ENCODE measurements around the gene OTC.

OTC gene

DNA sequence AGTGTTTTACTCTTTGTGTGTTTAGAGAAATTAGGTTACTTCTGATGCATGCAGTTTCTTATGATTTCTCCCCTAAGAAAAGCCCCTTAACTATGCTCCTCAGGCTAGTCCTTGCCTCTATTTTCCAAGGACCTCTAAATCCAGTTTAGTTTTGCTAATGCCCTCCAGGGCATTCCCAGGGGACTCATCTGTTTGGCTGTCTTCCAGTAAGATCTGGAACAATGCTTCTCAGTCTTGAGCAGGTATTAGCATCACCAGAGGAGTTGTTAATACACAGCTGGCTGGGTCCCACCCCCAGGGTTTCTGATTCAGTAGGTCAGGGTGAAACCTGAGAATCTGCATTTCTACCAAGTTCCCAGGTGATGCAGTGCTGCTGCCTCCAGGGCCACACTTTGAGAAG is 56.9 kb downstream of the OTC start:
- H2BK12ac ChIP-seq (ENCODE audit: low read length), result no peak overlapping the region
- H2AFZ ChIP-seq (ENCODE audit: low read length), result no peak overlapping the region
- no peaks in the 10 kb centered on the region for H3K36me3 ChIP-seq (replicated peaks in 1 of 2; ENCODE audit: control insufficient read depth in 2 of 2, insufficient read depth in 2 of 2, low read length in 2 of 2)
- no peak overlapping the region for H3K9ac ChIP-seq (ENCODE audit: low read depth, low read length, poor library complexity)
- no peaks in the 10 kb centered on the region for H3K79me1 ChIP-seq (ENCODE audit: low read depth, low read length)
- H3K4me1 ChIP-seq (ENCODE audit: control insufficient read depth in 2 of 2, insufficient read depth in 1 of 2, low read depth in 1 of 2, low read length in 2 of 2), result no peaks in the 10 kb centered on the region
- no peak overlapping the region for H3K4me3 ChIP-seq (ENCODE audit: low read length in 2 of 2)
- no peak overlapping the region for H3K27ac ChIP-seq (replicated peaks; ENCODE audit: low read length)
- H2BK15ac ChIP-seq (ENCODE audit: low read length), result no peak overlapping the region
- H2BK120ac ChIP-seq (ENCODE audit: low read depth, low read length), result no peak overlapping the region
- H3K14ac ChIP-seq (ENCODE audit: low read length), result no peak overlapping the region
- no peaks in the 10 kb centered on the region for H3K9me3 ChIP-seq (replicated peaks in 1 of 2; ENCODE audit: control insufficient read depth in 2 of 2, insufficient read depth in 1 of 2, low read depth in 1 of 2, low read length in 2 of 2)
- H3K4me2 ChIP-seq (ENCODE audit: insufficient read depth, low read length, poor library complexity, severe bottlenecking), result no peak overlapping the region
- no peak overlapping the region for H2AK5ac ChIP-seq (ENCODE audit: low read depth, low read length)
- no peak overlapping the region for H4K91ac ChIP-seq (ENCODE audit: low read depth, low read length, poor library complexity)
- H3K23ac ChIP-seq (ENCODE audit: low read depth, low read length, poor library complexity), result no peak overlapping the region
- no peak overlapping the region for H2BK5ac ChIP-seq (ENCODE audit: low read length)
- no peak overlapping the region for H3K18ac ChIP-seq (ENCODE audit: low read length)
- no peak overlapping the region for H4K8ac ChIP-seq (ENCODE audit: low read depth, low read length)
- peaks cover 0 to 6% (median 0%) of the 10 kb centered on the region in 3 experiments for H3K27me3 ChIP-seq (ENCODE audit: control insufficient read depth in 3 of 3, insufficient read depth in 3 of 3, low read depth in 1 of 3, low read length in 3 of 3)
- H3K4ac ChIP-seq (ENCODE audit: low read length), result no peak overlapping the region
- DNase-seq (ENCODE audit: low spot score), result no peak

DNA sequence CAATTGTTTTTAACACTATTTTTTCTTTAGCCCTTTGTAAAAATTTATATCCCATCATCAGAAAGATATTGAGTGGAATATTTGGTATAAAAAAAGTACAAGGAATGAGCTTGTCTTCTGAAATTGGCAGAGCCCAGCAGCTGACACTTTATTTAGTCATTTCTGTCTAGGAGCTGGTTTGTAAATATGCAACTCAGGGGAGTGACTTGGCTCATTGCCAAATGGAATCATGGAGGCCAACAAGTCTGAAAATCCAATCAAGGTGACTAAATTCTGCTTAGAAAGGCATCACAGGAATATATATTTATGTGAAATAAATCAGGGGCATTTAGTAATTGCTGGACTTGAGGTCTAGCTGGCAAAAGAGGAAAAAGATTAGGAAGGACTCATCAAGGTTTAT is 74.4 kb downstream of the OTC start:
- H4K8ac ChIP-seq (ENCODE audit: low read depth, low read length), result no peak overlapping the region
- H3K9me3 ChIP-seq (replicated peaks in 1 of 2; ENCODE audit: control insufficient read depth in 2 of 2, insufficient read depth in 1 of 2, low read depth in 1 of 2, low read length in 2 of 2), result no peaks in the 10 kb centered on the region
- H3K27ac ChIP-seq (replicated peaks; ENCODE audit: low read length), result no peak overlapping the region
- no peaks in the 10 kb centered on the region for H3K79me1 ChIP-seq (ENCODE audit: low read depth, low read length)
- H2BK15ac ChIP-seq (ENCODE audit: low read length), result no peak overlapping the region
- H4K91ac ChIP-seq (ENCODE audit: low read depth, low read length, poor library complexity), result no peak overlapping the region
- no peak overlapping the region for H2BK5ac ChIP-seq (ENCODE audit: low read length)
- no peak overlapping the region for H3K18ac ChIP-seq (ENCODE audit: low read length)
- H3K4ac ChIP-seq (ENCODE audit: low read length), result no peak overlapping the region
- H3K23ac ChIP-seq (ENCODE audit: low read depth, low read length, poor library complexity), result no peak overlapping the region
- H2AFZ ChIP-seq (ENCODE audit: low read length), result no peak overlapping the region
- no peak overlapping the region for H2BK12ac ChIP-seq (ENCODE audit: low read length)
- H3K4me1 ChIP-seq (ENCODE audit: control insufficient read depth in 2 of 2, insufficient read depth in 1 of 2, low read depth in 1 of 2, low read length in 2 of 2), result no peaks in the 10 kb centered on the region
- H2AK5ac ChIP-seq (ENCODE audit: low read depth, low read length), result no peak overlapping the region
- no peak overlapping the region for H3K14ac ChIP-seq (ENCODE audit: low read length)
- H2BK120ac ChIP-seq (ENCODE audit: low read depth, low read length), result no peak overlapping the region
- no peaks in the 10 kb centered on the region for H3K36me3 ChIP-seq (replicated peaks in 1 of 2; ENCODE audit: control insufficient read depth in 2 of 2, insufficient read depth in 2 of 2, low read length in 2 of 2)
- H3K27me3 ChIP-seq (ENCODE audit: control insufficient read depth in 3 of 3, insufficient read depth in 3 of 3, low read depth in 1 of 3, low read length in 3 of 3), result no peaks in the 10 kb centered on the region
- H3K4me2 ChIP-seq (ENCODE audit: insufficient read depth, low read length, poor library complexity, severe bottlenecking), result no peak overlapping the region
- DNase-seq (ENCODE audit: low spot score), result no peak
- H3K4me3 ChIP-seq (ENCODE audit: low read length in 2 of 2), result no peak overlapping the region
- no peak overlapping the region for H3K9ac ChIP-seq (ENCODE audit: low read depth, low read length, poor library complexity)

DNA sequence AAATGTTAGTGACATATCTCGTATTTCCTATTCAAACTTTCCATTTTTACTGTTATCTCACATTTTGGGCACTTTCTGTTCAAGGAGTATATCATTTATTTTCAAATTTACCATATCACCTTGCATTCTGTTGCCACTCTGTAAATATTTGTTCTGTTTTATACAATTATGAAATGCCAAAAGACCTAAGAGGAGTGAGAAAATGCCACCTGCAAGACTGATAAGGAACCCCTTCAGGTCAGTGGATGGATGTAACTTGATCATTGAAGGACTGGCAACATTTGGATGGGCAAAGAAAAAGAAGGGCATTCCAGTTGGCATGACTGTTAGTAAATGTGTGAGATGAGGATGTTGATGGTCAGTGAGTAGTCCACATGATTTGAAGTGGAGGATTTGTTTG is 79.1 kb downstream of the OTC start:
- H3K18ac ChIP-seq (ENCODE audit: low read length), result no peak overlapping the region
- peaks cover 0 to 1% of the 10 kb centered on the region in 2 donors for H3K4me1 ChIP-seq (ENCODE audit: control insufficient read depth in 2 of 2, insufficient read depth in 1 of 2, low read depth in 1 of 2, low read length in 2 of 2)
- no peak overlapping the region for H3K4me2 ChIP-seq (ENCODE audit: insufficient read depth, low read length, poor library complexity, severe bottlenecking)
- H3K27ac ChIP-seq (replicated peaks; ENCODE audit: low read length), result no peak overlapping the region
- no CpG with 5 or more reads among the region's 1 CpG for WGBS, 2 donors (ENCODE audit: extremely low coverage in 2 of 2, insufficient read length in 2 of 2, insufficient replicate concordance in 1 of 2)
- H3K9ac ChIP-seq (ENCODE audit: low read depth, low read length, poor library complexity), result no peak overlapping the region
- no peak overlapping the region for H3K14ac ChIP-seq (ENCODE audit: low read length)
- H3K27me3 ChIP-seq (ENCODE audit: control insufficient read depth in 3 of 3, insufficient read depth in 3 of 3, low read depth in 1 of 3, low read length in 3 of 3), result peaks cover 0 to under 1% (median 0%) of the 10 kb centered on the region in 3 experiments
- H4K8ac ChIP-seq (ENCODE audit: low read depth, low read length), result no peak overlapping the region
- no peak overlapping the region for H2AFZ ChIP-seq (ENCODE audit: low read length)
- H2BK15ac ChIP-seq (ENCODE audit: low read length), result no peak overlapping the region
- H3K9me3 ChIP-seq (replicated peaks in 1 of 2; ENCODE audit: control insufficient read depth in 2 of 2, insufficient read depth in 1 of 2, low read depth in 1 of 2, low read length in 2 of 2), result no peaks in the 10 kb centered on the region
- H2AK5ac ChIP-seq (ENCODE audit: low read depth, low read length), result no peak overlapping the region
- no peaks in the 10 kb centered on the region for H3K79me1 ChIP-seq (ENCODE audit: low read depth, low read length)
- no peak overlapping the region for H3K4ac ChIP-seq (ENCODE audit: low read length)
- H3K36me3 ChIP-seq (replicated peaks in 1 of 2; ENCODE audit: control insufficient read depth in 2 of 2, insufficient read depth in 2 of 2, low read length in 2 of 2), result no peaks in the 10 kb centered on the region
- no peak overlapping the region for H3K23ac ChIP-seq (ENCODE audit: low read depth, low read length, poor library complexity)
- H4K91ac ChIP-seq (ENCODE audit: low read depth, low read length, poor library complexity), result no peak overlapping the region
- no peak for DNase-seq (ENCODE audit: low spot score)
- H2BK120ac ChIP-seq (ENCODE audit: low read depth, low read length), result no peak overlapping the region
- H2BK12ac ChIP-seq (ENCODE audit: low read length), result no peak overlapping the region
- no peak overlapping the region for H3K4me3 ChIP-seq (ENCODE audit: low read length in 2 of 2)
- no peak overlapping the region for H2BK5ac ChIP-seq (ENCODE audit: low read length)

DNA sequence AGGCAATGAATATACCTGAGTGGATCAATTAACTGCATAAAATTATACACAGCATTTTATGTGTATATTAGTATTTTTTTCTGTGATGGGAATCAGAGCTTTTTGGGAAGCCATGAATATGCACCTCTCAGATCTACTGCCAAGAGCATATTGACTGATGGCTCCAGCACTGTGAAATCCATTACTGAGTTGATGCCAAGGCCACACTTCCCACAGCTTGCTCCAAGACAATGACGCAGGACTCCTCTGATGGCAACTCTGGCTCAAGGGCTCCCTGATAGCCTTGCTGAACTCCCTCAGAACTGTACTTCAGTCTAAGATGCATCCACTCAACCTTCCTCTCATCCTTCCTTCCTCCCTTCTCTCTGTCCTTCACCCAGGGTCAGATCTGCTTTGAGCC is 82.7 kb downstream of the OTC start:
- no peak overlapping the region for H2BK15ac ChIP-seq (ENCODE audit: low read length)

More for the DNA sequence above, 82.7 kb downstream of the OTC start:
- Histone ChIP-seq H2BK120ac (ENCODE audit: low read depth, low read length) (no peak overlapping the region), H3K23ac (ENCODE audit: low read depth, low read length, poor library complexity) (no peak overlapping the region), H3K4me1 (ENCODE audit: control insufficient read depth in 2 of 2, insufficient read depth in 1 of 2, low read depth in 1 of 2, low read length in 2 of 2) (peaks cover 0 to 1% of the 10 kb centered on the region in 2 donors), H3K9me3 (replicated peaks in 1 of 2; ENCODE audit: control insufficient read depth in 2 of 2, insufficient read depth in 1 of 2, low read depth in 1 of 2, low read length in 2 of 2) (no peaks in the 10 kb centered on the region), H3K4me2 (ENCODE audit: insufficient read depth, low read length, poor library complexity, severe bottlenecking) (no peak overlapping the region), H3K27me3 (ENCODE audit: control insufficient read depth in 3 of 3, insufficient read depth in 3 of 3, low read depth in 1 of 3, low read length in 3 of 3) (peaks cover 0 to 5% (median 0%) of the 10 kb centered on the region in 3 experiments), H3K4ac (ENCODE audit: low read length) (no peak overlapping the region), H3K36me3 (replicated peaks in 1 of 2; ENCODE audit: control insufficient read depth in 2 of 2, insufficient read depth in 2 of 2, low read length in 2 of 2) (no peaks in the 10 kb centered on the region), H2AK5ac (ENCODE audit: low read depth, low read length) (no peak overlapping the region), H3K14ac (ENCODE audit: low read length) (no peak overlapping the region), H2BK5ac (ENCODE audit: low read length) (no peak overlapping the region), H3K79me1 (ENCODE audit: low read depth, low read length) (no peaks in the 10 kb centered on the region), H2BK12ac (ENCODE audit: low read length) (no peak overlapping the region), H4K8ac (ENCODE audit: low read depth, low read length) (no peak overlapping the region), H3K27ac (replicated peaks; ENCODE audit: low read length) (no peak overlapping the region), H4K91ac (ENCODE audit: low read depth, low read length, poor library complexity) (no peak overlapping the region), H2AFZ (ENCODE audit: low read length) (no peak overlapping the region), H3K18ac (ENCODE audit: low read length) (no peak overlapping the region), H3K4me3 (ENCODE audit: low read length in 2 of 2) (no peak overlapping the region), H3K9ac (ENCODE audit: low read depth, low read length, poor library complexity) (no peak overlapping the region)
- no peak for DNase-seq (ENCODE audit: low spot score)
- WGBS, 2 donors (ENCODE audit: extremely low coverage in 2 of 2, insufficient read length in 2 of 2, insufficient replicate concordance in 1 of 2), result no CpG with 5 or more reads among the region's 1 CpG

Measured in neuronal stem cell (in vitro differentiated cells).